ENCODE data around the gene BOLA3. TPM values are rescaled to one million over a fixed set of nuclear protein-coding genes. Genes with fewer than 3 reads are reported as not detected.

Gene BOLA3
- total RNA-seq, 1 donor from 2014 or later, result 19.0 TPM

- TF ChIP-seq, protein P1, sequence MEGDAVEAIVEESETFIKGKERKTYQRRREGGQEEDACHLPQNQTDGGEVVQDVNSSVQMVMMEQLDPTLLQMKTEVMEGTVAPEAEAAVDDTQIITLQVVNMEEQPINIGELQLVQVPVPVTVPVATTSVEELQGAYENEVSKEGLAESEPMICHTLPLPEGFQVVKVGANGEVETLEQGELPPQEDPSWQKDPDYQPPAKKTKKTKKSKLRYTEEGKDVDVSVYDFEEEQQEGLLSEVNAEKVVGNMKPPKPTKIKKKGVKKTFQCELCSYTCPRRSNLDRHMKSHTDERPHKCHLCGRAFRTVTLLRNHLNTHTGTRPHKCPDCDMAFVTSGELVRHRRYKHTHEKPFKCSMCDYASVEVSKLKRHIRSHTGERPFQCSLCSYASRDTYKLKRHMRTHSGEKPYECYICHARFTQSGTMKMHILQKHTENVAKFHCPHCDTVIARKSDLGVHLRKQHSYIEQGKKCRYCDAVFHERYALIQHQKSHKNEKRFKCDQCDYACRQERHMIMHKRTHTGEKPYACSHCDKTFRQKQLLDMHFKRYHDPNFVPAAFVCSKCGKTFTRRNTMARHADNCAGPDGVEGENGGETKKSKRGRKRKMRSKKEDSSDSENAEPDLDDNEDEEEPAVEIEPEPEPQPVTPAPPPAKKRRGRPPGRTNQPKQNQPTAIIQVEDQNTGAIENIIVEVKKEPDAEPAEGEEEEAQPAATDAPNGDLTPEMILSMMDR (IDR thresholded peaks at IDR 0.05; ENCODE audit: unreplicated experiment), result no peak
- no peak overlapping the region for H3K27ac Mint-ChIP-seq (ENCODE audit: unreplicated experiment)
- H3K36me3 Mint-ChIP-seq (ENCODE audit: low read depth, unreplicated experiment), result no peaks in the 10 kb centered on the region
- no peaks in the 10 kb centered on the region for H3K27me3 Mint-ChIP-seq (ENCODE audit: unreplicated experiment)
- no peak for DNase-seq (ENCODE audit: low spot score)
- no peak overlapping the region for H3K4me3 Mint-ChIP-seq (ENCODE audit: unreplicated experiment)
- no peaks in the 10 kb centered on the region for H3K9me3 Mint-ChIP-seq (ENCODE audit: unreplicated experiment)
- no peaks in the 10 kb centered on the region for H3K4me1 Mint-ChIP-seq (ENCODE audit: unreplicated experiment)
Measured at GRCh38 chr2:74107071-74107470, 40.6 kb downstream of the BOLA3 start.

DNA sequence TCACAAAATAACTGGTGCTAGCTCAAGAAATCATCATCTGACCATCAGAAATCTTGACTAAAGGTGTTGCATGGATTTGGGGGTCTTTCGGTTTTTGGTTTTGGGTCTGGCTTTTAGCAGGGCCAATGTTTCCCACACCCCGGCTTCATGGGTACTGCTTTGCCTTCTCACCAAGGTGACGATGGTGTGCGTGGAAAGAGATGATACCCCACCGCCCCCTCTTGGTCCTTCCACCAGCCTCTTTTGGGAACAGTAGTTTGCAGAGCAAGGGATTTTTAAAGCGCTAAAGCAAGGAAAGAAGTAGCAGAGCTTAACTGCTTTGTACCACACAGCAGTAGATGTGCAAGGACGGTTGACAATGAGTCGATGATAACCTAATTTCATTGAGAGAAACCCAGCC, 42.3 kb downstream of the BOLA3 start:
- no peak overlapping the region for H3K4me3 Mint-ChIP-seq (ENCODE audit: unreplicated experiment)
- no peak for DNase-seq (ENCODE audit: low spot score)
- TF ChIP-seq, protein P1 (IDR thresholded peaks at IDR 0.05; ENCODE audit: unreplicated experiment), result no peak

DNA sequence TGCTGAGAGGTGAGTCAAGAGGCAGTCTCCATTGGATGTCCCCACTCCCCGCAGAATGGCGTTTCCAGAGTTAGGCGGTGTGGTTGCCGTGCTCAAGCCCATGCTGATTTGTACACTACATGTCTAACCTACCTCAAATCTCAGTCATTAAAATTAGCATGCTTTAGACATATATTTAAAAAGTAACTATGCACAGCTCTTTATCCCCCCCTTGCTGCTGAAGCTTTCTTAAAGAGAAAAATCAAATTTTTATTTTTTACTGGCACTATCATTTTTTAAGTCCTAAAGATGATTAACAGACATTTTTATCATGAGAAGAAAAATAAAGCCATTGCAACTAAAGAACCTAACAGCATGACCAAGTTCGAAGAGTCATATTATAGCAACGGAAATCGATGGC, 42.9 kb downstream of the BOLA3 start:
- Mint-ChIP-seq H3K27ac (ENCODE audit: unreplicated experiment) (no peak overlapping the region), H3K4me1 (ENCODE audit: unreplicated experiment) (no peaks in the 10 kb centered on the region), H3K27me3 (ENCODE audit: unreplicated experiment) (no peaks in the 10 kb centered on the region), H3K36me3 (ENCODE audit: low read depth, unreplicated experiment) (peaks cover 8% of the 10 kb centered on the region), H3K4me3 (ENCODE audit: unreplicated experiment) (no peak overlapping the region), H3K9me3 (ENCODE audit: unreplicated experiment) (no peaks in the 10 kb centered on the region)
- DNase-seq (ENCODE audit: low spot score), result no peak
- TF ChIP-seq, protein P1 (IDR thresholded peaks at IDR 0.05; ENCODE audit: unreplicated experiment), result no peak

More for the DNA sequence above, 42.3 kb downstream of the BOLA3 start:
- Mint-ChIP-seq H3K36me3 (ENCODE audit: low read depth, unreplicated experiment) (peaks cover 5% of the 10 kb centered on the region), H3K9me3 (ENCODE audit: unreplicated experiment) (no peaks in the 10 kb centered on the region), H3K27me3 (ENCODE audit: unreplicated experiment) (no peaks in the 10 kb centered on the region), H3K4me1 (ENCODE audit: unreplicated experiment) (no peaks in the 10 kb centered on the region), H3K27ac (ENCODE audit: unreplicated experiment) (no peak overlapping the region)

DNA sequence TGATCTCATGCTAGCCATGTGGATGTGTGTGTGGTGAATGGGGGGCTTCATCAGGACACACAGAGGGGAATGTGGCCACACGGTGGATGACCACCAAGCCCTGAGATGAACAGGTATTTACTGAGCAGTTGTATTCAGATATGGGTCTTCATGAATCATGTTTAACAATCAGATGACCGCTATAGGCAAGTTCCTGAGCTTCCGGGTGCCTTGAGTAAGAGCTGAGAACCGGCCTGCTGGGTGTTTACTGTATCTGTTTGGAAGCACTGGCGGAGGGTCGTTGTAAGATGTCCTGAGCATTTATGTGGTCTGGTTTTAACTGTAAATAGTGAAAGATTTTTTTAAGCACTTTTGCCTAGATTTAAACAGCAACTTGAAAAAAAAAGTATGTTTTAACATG, 43.9 kb downstream of the BOLA3 start:
- TF ChIP-seq, protein P1 (IDR thresholded peaks at IDR 0.05; ENCODE audit: unreplicated experiment), result no peak
- no peaks in the 10 kb centered on the region for H3K9me3 Mint-ChIP-seq (ENCODE audit: unreplicated experiment)
- peaks cover 16% of the 10 kb centered on the region for H3K36me3 Mint-ChIP-seq (ENCODE audit: low read depth, unreplicated experiment)
- H3K4me3 Mint-ChIP-seq (ENCODE audit: unreplicated experiment), result no peak overlapping the region
- no peak for DNase-seq (ENCODE audit: low spot score)
- no peak overlapping the region for H3K27ac Mint-ChIP-seq (ENCODE audit: unreplicated experiment)
- no peaks in the 10 kb centered on the region for H3K27me3 Mint-ChIP-seq (ENCODE audit: unreplicated experiment)
- H3K4me1 Mint-ChIP-seq (ENCODE audit: unreplicated experiment), result no peaks in the 10 kb centered on the region

GRCh38 chr2:74102516-74102915, 45.2 kb downstream of the BOLA3 start:
- H3K4me3 Mint-ChIP-seq (ENCODE audit: unreplicated experiment), result no peak overlapping the region
- no peaks in the 10 kb centered on the region for H3K27me3 Mint-ChIP-seq (ENCODE audit: unreplicated experiment)
- H3K9me3 Mint-ChIP-seq (ENCODE audit: unreplicated experiment), result no peaks in the 10 kb centered on the region
- TF ChIP-seq, protein P1 (IDR thresholded peaks at IDR 0.05; ENCODE audit: unreplicated experiment), result no peak
- no peaks in the 10 kb centered on the region for H3K4me1 Mint-ChIP-seq (ENCODE audit: unreplicated experiment)
- H3K27ac Mint-ChIP-seq (ENCODE audit: unreplicated experiment), result no peak overlapping the region
- DNase-seq (ENCODE audit: low spot score), result no peak
- H3K36me3 Mint-ChIP-seq (ENCODE audit: low read depth, unreplicated experiment), result peaks cover 19% of the 10 kb centered on the region
